Measurements from ENCODE around the gene MEIS3. TPM values are rescaled to one million over a fixed set of nuclear protein-coding genes. Genes with fewer than 3 reads are reported as not detected.
A peak's percentile ranks its signal among the peaks of the same experiment; 100 is the strongest.

MEIS3 gene
- total RNA-seq, 1 experiment from 2014 or later, result 1.3 TPM

DNA sequence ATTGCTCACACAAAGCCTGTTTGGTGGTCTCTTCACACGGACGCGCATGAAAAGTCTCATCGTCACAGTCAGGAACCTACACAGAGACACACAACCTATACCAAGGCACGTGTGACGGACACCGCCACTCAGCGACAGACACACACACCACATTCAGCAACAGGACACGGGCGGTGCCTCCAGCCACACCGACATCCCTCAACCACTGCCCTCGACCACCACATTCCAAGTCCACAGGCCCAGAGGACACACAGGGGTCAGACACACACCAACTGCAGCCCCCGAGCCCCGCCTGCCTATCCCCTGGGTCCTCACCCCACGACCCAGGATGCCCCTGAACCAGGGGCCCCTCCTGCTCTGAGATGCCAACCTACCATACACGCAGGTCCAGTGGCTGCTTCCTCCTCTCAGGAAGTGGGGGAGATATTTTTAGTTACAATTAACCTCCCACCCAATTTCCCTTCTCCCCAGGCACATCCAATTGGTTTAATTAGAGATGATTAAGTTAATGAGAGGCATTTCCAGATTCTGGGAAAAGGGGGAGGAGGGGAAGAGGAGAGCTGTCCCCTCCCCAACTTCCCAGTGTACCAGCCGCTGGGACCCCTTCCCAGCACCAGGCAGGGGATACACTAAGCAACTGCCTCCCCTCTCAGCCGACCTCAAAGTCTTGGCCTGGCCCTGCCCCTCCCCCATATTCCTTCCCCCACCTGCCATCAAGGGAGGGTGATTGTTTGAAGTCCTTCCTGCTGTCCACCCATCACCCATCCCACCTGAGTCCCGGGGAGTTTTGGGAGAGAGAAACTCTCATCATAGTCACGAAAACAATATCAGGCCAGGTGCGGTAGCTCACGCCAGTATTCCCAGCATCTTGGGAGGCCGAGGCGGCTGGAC lies 20.4 kb downstream of the MEIS3 start:
- no peak overlapping the region for H3K4me2 ChIP-seq (ENCODE audit: low read length)
- H3F3A ChIP-seq (ENCODE audit: low read length, unreplicated experiment), result no peaks in the 10 kb centered on the region
- H3K79me2 ChIP-seq (ENCODE audit: low read length), result no peaks in the 10 kb centered on the region
- H3K27ac ChIP-seq (ENCODE audit: low read length), result no peak overlapping the region
- DNase-seq (no peak), ATAC-seq (no peak)
- no peak overlapping the region for H3K9ac ChIP-seq (ENCODE audit: low read length)
- POLR2A ChIA-PET (ENCODE audit: unreplicated experiment), result no interaction called here
- no peaks in the 10 kb centered on the region for H3K9me3 ChIP-seq (ENCODE audit: low read length)
- TF ChIP-seq, protein P1, sequence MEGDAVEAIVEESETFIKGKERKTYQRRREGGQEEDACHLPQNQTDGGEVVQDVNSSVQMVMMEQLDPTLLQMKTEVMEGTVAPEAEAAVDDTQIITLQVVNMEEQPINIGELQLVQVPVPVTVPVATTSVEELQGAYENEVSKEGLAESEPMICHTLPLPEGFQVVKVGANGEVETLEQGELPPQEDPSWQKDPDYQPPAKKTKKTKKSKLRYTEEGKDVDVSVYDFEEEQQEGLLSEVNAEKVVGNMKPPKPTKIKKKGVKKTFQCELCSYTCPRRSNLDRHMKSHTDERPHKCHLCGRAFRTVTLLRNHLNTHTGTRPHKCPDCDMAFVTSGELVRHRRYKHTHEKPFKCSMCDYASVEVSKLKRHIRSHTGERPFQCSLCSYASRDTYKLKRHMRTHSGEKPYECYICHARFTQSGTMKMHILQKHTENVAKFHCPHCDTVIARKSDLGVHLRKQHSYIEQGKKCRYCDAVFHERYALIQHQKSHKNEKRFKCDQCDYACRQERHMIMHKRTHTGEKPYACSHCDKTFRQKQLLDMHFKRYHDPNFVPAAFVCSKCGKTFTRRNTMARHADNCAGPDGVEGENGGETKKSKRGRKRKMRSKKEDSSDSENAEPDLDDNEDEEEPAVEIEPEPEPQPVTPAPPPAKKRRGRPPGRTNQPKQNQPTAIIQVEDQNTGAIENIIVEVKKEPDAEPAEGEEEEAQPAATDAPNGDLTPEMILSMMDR (conservative IDR thresholded peaks at IDR 0.05; ENCODE audit: low read depth, low read length), result no peak
- no peak for TF ChIP-seq EZH2 (IDR thresholded peaks at IDR 0.05; ENCODE audit: low read length, unreplicated experiment)
- no peak for TF ChIP-seq EZH2phosphoT487 (IDR thresholded peaks at IDR 0.05; ENCODE audit: borderline replicate concordance, low read length)
- no peak overlapping the region for H3K4me3 ChIP-seq (ENCODE audit: low read length)
- no peak overlapping the region for H2AFZ ChIP-seq (ENCODE audit: low read length)
- H4K20me1 ChIP-seq (ENCODE audit: low read length), result no peaks in the 10 kb centered on the region
- intact Hi-C loops (cut with micrococcal nuclease), result no loop called here
- no peaks in the 10 kb centered on the region for H3K4me1 ChIP-seq (ENCODE audit: insufficient read depth, low read length)
- no TSS peak for BruUV-seq (replicated peaks)
- no peaks in the 10 kb centered on the region for H3K27me3 ChIP-seq (ENCODE audit: low read length)
- CTCF ChIA-PET, result no interaction called here
- H3K36me3 ChIP-seq (ENCODE audit: low read depth, low read length), result no peaks in the 10 kb centered on the region
- H3K9me2 ChIP-seq (replicated peaks; ENCODE audit: low read length), result no peaks in the 10 kb centered on the region

DNA sequence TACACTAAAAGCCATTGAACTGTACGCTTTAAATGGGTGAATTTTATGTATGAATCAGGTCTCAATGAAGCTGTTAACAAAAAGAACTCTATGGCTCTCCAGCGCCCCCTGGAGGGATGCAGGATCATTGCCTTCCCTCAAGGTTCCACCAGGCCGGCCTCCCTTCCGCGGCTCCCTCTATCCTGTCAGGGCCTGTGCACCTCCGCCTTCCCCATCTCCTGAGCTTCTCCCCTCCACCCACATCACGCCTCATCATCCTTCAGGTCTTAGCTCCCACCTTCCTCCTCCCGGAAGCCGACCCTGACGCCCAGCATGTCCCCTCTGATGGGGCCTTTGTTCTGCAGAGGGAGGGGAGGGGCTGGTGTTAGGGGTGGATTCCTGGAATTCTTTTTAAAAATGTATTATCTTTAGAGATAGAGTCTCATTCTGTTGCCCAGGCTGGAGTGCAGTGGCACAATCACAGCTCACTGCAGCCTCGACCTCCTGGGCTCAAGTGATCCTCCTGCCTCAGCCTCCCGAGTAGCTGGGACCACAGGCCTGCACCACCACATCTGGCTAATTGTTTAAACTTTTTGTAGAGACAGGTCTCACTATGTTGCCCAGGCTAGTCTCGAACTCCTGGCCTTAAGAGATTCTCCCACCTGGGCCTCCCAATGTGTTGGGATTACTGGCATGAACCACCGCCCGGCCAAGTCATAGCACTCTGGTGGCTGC lies 27.7 kb downstream of the MEIS3 start:
- Histone ChIP-seq H3F3A (ENCODE audit: low read length, unreplicated experiment) (no peaks in the 10 kb centered on the region), H3K27ac (ENCODE audit: low read length) (no peak overlapping the region), H3K36me3 (ENCODE audit: low read depth, low read length) (no peaks in the 10 kb centered on the region), H4K20me1 (ENCODE audit: low read length) (no peaks in the 10 kb centered on the region), H3K9ac (ENCODE audit: low read length) (no peak overlapping the region), H3K9me3 (ENCODE audit: low read length) (no peaks in the 10 kb centered on the region), H3K4me3 (ENCODE audit: low read length) (no peak overlapping the region), H3K9me2 (replicated peaks; ENCODE audit: low read length) (no peaks in the 10 kb centered on the region), H2AFZ (ENCODE audit: low read length) (no peak overlapping the region), H3K79me2 (ENCODE audit: low read length) (no peaks in the 10 kb centered on the region), H3K4me2 (ENCODE audit: low read length) (no peak overlapping the region), H3K27me3 (ENCODE audit: low read length) (no peaks in the 10 kb centered on the region), H3K4me1 (ENCODE audit: insufficient read depth, low read length) (no peaks in the 10 kb centered on the region)
- TF ChIP-seq EZH2 (IDR thresholded peaks at IDR 0.05; ENCODE audit: low read length, unreplicated experiment), result no peak
- TF ChIP-seq, protein P1 (conservative IDR thresholded peaks at IDR 0.05; ENCODE audit: low read depth, low read length), result peak; percentile 80
- intact Hi-C loops (cut with micrococcal nuclease), result loop anchor here (1.0 kb wide), 1 partner anchor 95 kb away; no protein-coding TSS in a partner anchor
- ATAC-seq (peak; percentile 85), DNase-seq (peak; percentile 72)
- POLR2A ChIA-PET (ENCODE audit: unreplicated experiment), result no interaction called here
- CTCF ChIA-PET, result interaction anchor here (0.5 to 0.7 kb wide), 2 partner anchors 22 to 142 kb away, joined by 3 to 7 read pairs; no protein-coding TSS in a partner anchor
- BruUV-seq (replicated peaks), result no TSS peak

All from PC-3 (cell line).